ENCODE measurements around the gene BMS1.
"Not testable (repeated sequence)": the region's sequence is repeated elsewhere in the genome, so short reads cannot be mapped to it uniquely, and the experiment has no call there.

BMS1 gene

DNA sequence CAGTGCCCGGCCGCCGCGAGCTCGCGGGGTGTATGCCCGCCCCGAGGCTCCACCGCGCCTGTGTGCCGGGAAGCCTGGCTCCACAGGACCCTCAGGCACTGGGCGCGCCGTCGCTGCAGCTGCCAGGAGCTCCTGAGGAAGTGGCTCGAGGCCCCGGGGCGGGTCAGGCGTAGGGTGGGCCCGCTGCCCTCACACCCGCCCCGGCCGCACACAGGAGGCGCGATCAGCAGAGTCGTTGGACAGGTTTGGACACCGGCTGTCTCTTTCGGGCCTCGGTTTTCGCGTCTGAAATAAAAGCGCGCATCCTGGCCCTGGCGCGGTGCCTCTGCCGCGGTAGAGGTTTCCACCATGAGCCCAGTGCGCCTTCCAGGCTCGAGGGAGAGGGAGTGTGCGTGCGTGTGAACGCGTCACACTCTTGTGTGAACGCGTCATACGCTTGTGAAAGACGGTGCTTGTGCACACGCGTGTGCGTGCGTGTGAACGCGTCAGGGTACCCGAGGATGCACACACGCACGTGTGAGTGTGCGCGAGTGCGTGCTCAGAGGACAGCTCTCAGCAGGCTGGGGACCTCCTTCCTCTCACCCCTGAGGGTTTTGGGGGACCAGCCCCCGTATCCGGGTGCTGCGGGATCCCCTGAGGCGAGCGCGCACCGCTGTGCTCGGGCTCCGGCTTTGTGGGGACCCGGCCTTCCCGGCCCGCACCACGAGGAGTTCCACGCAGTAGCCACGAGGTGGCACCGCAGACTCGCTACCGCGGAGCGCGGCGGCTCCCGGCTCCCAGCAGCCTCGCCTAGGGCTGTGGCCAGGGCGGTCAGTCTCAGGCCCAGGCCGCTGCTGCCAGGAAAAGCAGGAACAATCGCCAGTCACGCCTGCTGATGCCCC lies 83.8 kb downstream of the BMS1 start:
- no peak for DNase-seq

DNA sequence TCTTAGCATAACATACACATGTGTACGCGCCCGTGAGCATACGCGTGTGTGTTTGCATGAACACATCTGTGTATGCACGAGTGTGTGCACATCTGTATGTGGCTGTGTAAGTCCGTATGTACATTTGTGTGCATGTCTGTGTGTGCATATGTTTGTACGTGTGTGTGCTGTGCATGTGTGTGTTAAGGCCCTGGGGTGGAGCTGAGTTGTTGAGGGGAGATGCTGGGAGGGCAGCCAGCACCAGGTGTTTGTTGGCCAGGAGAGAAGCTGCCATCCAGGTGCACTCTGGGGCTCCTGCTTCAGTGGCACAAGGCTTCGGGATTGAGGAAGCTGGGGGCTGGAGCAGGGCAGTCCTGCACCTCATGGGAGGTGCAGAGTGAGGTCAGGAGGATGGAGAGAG lies 85.0 kb downstream of the BMS1 start:
- DNase-seq = no peak

DNA sequence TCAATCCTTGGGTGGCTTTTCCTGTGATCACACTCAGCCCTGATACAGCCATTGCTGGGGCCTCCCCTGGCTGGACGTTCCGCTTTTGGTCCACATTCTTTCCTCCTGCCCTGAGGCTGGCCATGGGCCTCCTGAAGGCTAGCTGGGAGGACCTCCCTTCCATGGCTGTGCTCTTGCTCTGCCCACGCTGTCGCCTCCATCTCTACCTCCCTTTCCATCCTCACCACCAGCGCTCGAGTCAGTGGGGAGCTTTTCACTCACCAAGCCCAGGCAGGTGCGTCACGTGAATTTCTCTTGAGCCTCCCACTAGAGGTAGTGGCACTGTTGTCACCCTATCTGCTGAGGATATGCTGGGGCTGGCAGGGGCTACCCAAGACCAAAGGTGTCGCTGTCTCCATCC lies 85.9 kb downstream of the BMS1 start:
- no peak for DNase-seq

DNA sequence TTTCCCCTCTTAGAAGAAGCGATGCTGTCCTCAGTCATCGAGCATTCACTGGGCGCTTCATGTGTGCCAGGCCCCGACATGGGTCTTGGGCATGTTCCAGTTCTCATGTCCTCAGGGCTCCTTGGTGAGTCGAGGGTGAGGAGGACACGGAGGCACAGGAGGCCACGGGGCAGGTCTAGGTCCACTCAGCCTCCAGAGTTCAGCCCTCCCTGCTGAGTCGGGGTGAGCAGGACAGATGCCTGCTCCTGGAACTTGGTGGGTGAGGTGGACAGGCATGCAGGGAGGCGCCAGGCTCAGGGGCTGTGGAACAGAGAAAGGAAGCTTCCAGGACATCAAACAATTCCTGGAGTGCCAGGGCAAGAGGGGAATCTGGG lies 87.4 kb downstream of the BMS1 start:
- no peak for DNase-seq

DNA sequence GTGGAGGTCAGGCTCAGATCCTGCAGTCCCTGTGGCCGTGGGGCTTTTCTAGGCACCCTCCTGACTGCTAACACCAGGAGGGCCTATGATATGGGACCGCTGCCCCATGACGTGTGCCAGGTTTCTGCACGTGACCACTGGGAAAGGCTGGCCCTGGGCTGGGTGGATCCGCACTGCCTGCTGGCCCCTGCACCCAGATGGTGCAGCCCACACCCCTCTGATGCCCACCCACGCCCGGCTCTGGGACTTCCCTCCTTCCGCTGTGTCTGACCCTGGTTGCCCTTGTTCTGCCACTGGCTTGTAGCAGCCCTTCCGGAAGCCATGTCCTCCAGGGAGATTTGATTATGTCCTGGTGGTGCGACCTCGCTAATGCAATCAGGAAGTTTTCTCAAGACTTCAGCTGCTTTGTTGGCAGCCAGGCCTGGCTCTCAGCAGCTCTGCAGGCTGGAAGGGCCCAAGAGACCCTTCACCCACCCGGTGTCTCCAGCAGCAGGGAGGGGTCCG lies 88.6 kb downstream of the BMS1 start:
- not testable (repeated sequence) for DNase-seq

DNA sequence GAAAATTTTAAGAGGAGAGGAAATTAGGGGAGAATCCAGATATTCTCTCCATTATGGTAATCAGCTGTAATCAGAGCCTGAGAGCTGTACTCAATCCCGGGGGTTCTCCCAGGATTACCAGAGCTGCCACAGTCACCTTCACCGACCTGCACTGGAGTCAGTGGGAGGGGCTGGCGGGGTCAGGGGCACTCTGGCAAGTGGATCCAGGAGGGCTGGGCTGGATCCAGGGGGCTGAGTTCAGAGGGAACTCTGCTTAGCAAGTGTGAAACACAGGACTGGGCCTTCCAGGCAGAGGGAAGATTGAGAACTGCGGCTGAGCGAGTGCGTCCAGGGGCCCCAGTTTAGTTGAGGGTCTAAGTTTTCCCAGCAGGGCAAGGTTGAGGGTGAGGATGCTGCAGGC lies 89.2 kb downstream of the BMS1 start:
- DNase-seq = no peak

DNA sequence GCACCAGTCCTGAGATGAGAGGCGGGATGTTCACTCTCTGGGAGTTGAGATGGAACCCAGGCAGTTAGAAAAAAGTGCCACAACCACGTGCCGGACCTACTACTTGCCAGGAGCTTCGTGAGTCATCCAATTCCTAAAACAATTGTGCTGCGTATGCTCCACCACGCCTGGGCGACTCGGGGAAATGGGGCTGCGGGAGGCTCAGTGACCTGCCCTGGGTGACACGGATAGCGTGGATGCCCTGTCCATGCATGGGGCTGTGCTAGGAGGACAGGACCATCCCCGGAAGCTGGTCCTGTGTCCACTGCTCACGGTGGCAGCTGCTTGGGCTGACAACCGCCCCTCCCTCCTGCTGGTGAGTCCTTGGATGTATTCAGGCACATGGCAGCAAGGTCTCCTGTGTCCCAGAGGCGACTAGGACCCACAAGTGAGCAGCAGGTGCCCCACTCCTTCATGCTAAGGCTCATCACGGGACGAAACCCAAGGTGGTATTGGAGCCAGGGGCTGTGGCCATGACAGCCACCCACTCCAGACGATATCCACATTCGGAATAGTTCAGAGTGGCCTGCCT lies 90.4 kb downstream of the BMS1 start:
- DNase-seq = no peak

DNA sequence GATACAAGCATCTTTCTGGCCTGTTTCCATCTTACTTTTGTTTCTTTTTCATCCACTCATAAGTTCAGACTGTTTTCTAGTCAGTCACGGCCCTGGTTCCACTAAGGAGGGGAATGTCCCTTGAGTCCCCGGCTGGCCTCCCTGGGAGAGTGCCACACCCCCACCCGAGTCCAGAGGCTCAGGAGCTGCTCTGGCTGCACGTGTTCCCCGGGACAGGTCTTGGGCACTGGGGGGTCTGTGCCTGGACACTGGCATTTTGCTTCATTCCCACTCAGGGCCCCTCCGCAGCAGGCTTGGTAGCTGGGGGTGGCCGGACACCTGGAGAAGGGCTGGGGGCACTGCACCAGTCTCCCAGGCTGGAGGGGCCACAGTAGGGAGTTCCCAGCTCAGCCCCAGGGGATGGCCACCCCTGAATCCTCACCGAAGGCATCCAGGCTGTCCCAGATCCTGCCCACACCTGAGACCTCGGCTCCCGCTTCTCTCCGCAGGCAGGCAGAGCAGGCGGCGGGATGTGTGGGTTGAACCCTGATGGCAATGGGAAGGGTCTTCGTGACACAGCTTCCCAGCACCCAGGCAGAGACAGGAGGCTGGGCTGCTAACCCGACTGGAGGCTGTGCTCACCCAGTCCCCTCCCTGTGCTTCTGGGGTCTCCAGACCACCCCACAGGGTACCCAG lies 92.3 kb downstream of the BMS1 start:
- DNase-seq = no peak

DNA sequence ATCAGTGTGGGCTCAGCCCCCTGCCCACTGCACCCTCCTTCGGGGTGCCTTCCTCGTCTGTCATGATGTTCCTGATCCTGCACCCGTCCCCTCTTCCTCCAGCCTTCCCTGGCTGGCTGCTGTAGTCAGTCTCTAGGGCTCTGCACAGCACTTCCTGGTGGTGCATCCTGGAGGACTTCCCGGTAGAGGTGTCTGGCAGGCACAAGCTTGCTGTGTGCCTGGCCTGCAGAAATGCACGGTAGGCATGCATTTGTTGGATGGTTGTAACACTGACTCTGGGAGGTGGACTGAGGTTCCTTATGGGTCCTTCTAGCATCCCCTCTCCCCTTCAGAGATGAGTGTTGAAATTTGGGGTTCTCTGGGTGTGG lies 92.8 kb downstream of the BMS1 start:
- no peak for DNase-seq

DNA sequence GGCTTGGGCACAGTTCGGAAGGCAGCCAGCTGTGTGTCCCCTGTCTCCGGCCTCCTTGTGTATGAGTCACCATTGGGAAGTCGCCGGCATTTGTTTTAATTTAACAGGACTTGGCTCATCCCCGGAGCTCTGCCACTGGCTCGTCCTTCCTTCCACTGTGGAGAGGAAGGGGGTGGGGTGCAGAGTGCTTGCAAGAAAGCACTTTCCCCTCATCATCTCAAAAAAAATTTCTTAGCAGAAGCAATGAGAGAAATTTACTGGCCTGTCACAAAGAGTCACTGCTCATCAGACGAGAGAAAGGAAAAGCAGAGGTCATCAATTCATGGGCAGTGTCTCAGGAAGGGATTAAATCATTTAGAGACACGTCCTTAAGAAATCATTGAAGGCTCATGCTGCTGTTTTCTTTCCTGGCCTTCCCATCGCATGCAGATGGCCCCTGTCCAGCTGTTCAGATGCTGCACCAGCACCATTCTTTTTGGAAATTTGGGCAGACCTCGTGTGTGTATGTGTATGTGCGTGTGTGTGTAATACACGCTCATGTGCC lies 93.3 kb downstream of the BMS1 start:
- no peak for DNase-seq

DNA sequence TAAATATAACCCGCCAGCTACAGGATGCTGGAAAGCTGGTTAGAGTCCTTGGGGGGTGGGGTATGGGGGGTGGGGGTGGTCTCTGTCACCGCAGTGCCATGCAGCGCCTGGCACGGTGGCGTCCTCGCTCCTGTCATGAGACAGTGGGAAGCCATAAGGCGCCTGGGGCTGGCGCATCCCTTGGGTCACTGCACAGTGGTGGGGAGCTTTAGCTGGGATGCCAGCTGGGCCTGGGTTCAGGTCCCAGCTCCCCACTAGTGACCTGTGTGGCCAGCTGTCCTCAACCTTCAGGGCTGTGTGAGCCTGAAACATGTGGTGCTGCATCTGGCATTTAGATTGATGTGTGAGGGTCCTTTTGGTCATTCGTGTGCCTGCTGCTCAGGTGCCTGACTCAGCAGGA lies 93.9 kb downstream of the BMS1 start:
- DNase-seq = no peak

DNA sequence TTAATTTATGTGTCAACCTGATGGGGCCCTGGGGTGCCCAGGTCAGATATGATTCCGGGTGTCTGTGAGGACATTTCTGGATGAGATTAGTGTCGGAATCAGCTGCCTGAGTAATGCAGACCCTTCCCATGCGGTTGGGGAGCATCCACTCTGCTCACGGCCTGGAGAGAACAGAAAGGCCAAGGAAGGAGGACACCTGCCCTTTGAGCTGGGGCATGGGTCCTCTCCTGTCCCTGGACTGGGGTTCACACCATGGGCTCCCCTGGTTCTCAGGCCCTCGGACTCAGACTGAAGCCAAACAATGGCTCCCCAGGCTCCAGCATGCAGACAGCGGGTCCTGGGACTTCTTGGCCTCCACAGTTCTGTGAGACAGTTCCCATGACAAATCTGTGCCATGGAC lies 94.3 kb downstream of the BMS1 start:
- DNase-seq = no peak

DNA sequence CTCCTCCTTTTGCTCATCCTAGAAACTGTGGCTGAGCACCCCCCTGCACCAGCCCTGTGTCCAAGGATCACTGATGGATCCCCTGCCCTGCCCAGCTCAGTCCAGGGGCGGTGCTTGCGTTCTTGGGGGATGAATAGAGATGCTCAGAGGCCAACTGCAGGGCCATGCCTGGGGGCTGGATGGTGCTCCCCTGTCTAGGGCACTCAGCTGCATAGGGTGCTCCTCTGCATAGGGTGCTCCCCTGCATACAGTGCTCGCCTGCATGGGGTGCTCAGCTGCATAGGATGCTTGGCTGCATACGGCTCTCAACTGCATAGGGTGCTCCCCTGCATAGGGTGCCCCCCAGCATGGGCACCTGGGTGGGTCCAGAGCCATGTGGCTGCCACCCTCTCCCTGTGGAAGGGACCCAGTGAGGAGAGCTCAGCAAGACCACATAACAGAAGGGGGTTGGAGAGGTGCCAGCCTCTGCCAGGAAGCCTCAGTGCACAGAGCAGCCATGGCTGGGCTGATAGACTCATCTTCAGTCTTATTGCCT lies 95.0 kb downstream of the BMS1 start:
- DNase-seq = no peak

DNA sequence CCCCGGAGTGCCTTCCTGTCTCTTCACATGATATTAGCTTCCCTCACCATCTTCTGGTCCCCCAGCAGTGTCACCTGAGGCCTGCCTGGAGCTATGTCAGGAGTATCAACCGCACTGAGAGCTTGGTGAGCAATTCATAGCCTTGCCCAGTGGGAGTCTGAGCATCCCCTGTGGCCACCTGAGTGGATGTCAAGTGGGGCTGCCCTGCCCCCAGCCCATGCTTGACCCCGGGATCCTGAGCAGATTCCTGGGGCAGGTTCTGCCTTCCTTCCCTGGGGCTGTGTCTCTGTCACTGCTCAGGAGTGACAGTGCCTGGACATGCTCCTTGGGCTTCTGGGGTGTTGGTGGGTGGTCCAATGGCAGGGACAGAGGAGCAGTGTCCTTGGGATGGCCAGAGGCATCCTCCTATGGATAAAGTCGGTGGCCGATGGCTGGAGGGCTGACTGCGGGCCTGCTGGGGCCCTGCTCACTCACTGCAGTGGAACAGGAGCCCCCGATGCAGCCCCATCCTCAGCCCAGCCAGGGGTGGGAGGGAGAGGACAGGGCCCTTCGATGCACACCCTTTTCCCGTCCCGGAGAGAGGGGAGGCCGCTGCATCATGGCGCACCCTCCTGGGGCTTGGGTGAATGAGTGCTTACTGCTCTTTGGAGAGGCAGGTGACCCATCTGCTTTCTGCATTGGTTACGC lies 95.7 kb downstream of the BMS1 start:
- no peak for DNase-seq

DNA sequence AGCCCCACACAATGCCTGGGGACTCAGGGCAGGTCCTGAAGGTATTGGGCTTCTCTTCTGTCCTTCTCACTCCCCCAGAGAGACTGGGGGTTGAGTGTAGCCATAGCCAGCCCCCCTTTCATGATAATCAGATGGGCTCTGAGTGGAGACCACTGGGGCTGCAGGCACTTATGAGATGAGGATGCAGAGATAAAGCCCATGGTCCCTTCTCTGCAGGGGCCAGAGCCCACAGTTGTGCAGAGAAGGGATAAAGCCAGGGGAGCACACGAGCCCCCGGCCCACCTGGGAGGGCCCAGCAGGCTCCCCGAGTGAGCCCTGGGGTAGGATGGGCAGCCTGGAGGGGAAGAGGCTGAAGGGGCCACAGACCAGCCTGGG lies 96.2 kb downstream of the BMS1 start:
- DNase-seq = no peak

DNA sequence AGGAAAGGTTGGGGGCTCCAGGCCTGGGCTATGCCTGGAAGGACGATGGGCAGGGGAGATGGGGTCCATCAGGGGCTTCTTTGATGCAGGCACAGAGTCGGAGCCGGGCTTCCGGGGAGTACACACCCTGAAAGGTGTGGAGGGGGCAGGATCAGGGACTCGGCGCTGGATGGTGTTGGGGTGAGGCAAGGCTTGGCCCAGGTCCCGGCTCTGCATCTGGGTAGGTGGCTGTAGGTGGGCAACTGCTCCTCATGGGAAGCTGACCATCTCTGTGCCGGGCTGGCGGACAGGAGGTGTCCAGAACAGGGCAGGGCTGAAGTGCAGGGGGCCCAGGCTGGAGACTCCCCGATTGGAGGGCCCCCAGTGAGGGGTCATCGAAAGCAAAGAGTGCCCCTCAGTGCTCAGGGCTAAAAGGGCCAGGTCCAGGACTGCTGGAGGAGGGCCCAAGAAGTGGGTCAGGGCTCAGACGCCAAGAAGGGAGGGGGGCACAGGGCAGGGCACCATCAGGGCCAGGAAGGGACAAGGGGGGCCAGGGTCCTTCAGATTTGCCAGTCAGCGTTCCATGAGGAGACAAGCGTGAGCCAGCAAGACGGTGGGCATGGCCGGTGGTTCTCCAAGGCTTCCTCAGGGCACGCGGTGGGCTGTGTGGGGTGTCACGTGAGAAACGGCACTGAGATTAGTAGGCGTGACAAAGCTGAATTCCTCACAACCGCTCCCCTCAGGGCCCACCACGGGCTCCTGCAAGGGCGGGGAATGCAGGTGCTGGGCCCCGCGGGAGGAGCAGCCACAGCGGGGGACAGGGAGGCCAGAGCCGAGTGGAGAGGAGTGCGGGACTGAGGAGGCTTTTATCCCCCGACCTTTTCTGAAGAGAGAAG lies 97.0 kb downstream of the BMS1 start:
- DNase-seq = no peak

DNA sequence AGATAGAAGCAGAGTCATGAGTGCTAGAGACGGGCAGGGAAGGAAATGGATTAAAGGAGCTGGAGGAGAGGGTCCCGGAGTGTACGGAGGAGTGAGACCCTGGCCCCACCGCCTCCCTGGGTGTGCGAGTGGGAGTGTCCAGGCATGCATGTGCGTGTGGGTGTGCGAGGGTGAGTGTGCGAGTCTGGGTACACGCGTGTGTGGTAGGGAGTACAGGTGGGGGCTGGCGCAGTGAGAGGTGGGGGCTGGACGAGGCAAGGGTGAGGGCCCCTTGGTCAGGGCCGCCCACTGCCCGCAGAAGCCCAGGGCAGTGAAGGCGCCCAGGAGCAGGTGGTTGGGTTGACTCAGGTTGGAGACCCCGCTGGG lies 97.6 kb downstream of the BMS1 start:
- no peak for DNase-seq

DNA sequence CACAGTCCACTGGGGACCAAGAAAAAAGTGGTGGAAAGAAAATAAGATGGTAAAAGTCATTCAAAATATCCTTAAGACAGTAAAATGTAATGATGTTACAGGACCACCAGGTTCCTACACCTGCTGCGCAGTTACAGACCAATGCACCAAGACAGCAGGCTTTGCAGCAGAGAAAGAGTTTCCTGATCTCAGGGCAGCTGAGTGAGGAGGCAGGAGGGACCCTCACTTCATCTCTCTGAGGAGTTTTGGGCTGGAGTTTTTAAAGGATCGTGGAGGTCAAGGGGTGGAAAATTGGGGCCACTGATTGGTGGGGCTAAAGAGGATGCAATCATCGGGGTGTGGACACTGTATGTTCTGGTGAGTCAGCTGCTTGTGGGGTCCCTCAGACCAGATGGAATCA lies 100.0 kb downstream of the BMS1 start:
- no peak for DNase-seq
